ENCODE data around the gene ZFYVE27. TPM values are rescaled to one million over a fixed set of nuclear protein-coding genes. Genes with fewer than 3 reads are reported as not detected.

The ZFYVE27 gene
- total RNA-seq, 2 donors from 2014 or later = 14.8 to 32.6 TPM

- no peak for TF ChIP-seq POLR2A (IDR thresholded peaks at IDR 0.05)
- TF ChIP-seq, protein P1, sequence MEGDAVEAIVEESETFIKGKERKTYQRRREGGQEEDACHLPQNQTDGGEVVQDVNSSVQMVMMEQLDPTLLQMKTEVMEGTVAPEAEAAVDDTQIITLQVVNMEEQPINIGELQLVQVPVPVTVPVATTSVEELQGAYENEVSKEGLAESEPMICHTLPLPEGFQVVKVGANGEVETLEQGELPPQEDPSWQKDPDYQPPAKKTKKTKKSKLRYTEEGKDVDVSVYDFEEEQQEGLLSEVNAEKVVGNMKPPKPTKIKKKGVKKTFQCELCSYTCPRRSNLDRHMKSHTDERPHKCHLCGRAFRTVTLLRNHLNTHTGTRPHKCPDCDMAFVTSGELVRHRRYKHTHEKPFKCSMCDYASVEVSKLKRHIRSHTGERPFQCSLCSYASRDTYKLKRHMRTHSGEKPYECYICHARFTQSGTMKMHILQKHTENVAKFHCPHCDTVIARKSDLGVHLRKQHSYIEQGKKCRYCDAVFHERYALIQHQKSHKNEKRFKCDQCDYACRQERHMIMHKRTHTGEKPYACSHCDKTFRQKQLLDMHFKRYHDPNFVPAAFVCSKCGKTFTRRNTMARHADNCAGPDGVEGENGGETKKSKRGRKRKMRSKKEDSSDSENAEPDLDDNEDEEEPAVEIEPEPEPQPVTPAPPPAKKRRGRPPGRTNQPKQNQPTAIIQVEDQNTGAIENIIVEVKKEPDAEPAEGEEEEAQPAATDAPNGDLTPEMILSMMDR (IDR thresholded peaks at IDR 0.05) = no peak
- no peaks in the 10 kb centered on the region for H3K9me3 ChIP-seq
- ATAC-seq (no peak), DNase-seq (no peak)
- H3K4me1 ChIP-seq = peaks cover 28% of the 10 kb centered on the region
- no peak overlapping the region for H3K27ac ChIP-seq
- 69 to 88% methylated on average over 12 of the region's 12 CpGs for WGBS, 2 donors
- H3K27me3 ChIP-seq = no peaks in the 10 kb centered on the region
- intact Hi-C loops (cut with DNase I) = loop anchor here (10.0 kb wide), 1 partner anchor 147 kb away; the partner anchor contains the start of gene ANKRD2
- H3K4me3 ChIP-seq = no peak overlapping the region
- no peaks in the 10 kb centered on the region for H3K36me3 ChIP-seq (replicated peaks in 1 of 2; ENCODE audit: insufficient read depth in 1 of 2, low read depth in 2 of 2)
Measured at GRCh38 chr10:97721871-97722780, 14.8 kb upstream of the ZFYVE27 start.

DNA sequence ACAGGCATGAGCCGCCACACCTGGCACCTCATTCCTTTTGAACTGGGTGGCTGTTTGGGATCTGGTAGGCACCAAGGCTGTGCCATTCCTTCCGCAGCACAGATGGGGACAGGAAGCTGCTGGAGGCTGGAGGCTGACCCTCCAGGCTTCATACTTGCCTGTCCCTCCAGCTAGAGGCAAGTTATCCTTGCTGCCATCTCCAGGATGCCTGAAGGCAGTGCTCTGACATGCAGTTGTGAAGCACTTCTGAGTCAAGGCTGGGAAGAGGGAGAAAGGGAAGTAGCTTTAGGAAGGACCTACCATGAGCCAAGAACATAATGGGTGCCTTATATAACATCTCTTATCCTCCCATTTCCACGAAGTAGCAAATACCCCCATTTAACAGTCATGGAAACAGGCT lies 13.9 kb upstream of the ZFYVE27 start:
- Histone ChIP-seq H3K4me3 (no peak overlapping the region), H3K27ac (no peak overlapping the region), H3K36me3 (replicated peaks in 1 of 2; ENCODE audit: insufficient read depth in 1 of 2, low read depth in 2 of 2) (no peaks in the 10 kb centered on the region), H3K27me3 (no peaks in the 10 kb centered on the region), H3K4me1 (peaks cover 22% of the 10 kb centered on the region), H3K9me3 (no peaks in the 10 kb centered on the region)
- intact Hi-C loops (cut with DNase I) = loop anchor here (10.0 kb wide), 1 partner anchor 148 kb away; the partner anchor contains the start of gene ANKRD2
- no peak for ATAC-seq
- WGBS, 2 donors = 65 to 82% methylated on average over 3 of the region's 3 CpGs
- no peak for DNase-seq
- TF ChIP-seq POLR2A (IDR thresholded peaks at IDR 0.05) = no peak
- TF ChIP-seq, protein P1 (IDR thresholded peaks at IDR 0.05) = no peak

DNA sequence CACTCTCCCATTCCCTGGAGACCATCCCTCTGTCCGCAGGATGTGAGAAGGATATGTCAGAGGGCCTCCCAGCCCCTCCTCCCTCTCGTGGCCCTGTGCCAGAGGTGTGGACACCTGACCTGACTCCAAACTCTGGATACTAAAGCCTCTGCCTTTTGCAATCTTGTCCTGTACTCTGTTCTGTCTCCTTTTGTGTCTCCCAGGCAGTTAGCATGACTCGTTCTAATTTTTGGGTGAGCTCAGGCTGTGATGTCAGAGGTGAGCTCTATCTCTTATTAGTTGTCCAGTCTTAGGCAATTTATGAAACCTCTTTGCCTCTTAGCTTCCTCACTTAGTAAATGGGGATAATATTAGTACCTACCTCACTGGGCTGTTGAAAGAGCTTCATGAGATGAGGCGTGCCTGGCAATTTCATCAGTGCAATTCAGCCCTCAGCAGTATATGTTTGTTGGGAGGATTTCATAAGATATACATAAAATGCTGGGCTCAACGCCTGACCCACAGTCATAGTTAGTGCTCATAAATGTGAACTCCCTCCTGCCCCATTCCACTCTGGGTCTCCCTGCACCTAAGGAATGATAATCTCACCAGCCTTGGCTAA lies 12.5 kb upstream of the ZFYVE27 start:
- no peaks in the 10 kb centered on the region for H3K9me3 ChIP-seq
- WGBS, 2 donors = 47 to 51% methylated on average over 5 of the region's 5 CpGs
- TF ChIP-seq POLR2A (IDR thresholded peaks at IDR 0.05) = no peak
- TF ChIP-seq, protein P1 (IDR thresholded peaks at IDR 0.05) = no peak
- intact Hi-C loops (cut with DNase I) = loop anchor here (10.0 kb wide), 1 partner anchor 150 kb away; the partner anchor contains the start of gene ANKRD2
- H3K27me3 ChIP-seq = no peaks in the 10 kb centered on the region
- no peak overlapping the region for H3K4me3 ChIP-seq
- H3K27ac ChIP-seq = no peak overlapping the region
- ATAC-seq = no peak
- H3K36me3 ChIP-seq (replicated peaks in 1 of 2; ENCODE audit: insufficient read depth in 1 of 2, low read depth in 2 of 2) = no peaks in the 10 kb centered on the region
- H3K4me1 ChIP-seq = peaks cover 8% of the 10 kb centered on the region
- DNase-seq = no peak

GRCh38 chr10:97726636-97727178 lies 10.2 kb upstream of the ZFYVE27 start:
- peak; percentile 68 for ATAC-seq
- H3K4me1 ChIP-seq = peaks cover 6% of the 10 kb centered on the region

More at GRCh38 chr10:97726636-97727178, 10.2 kb upstream of the ZFYVE27 start:
- intact Hi-C loops (cut with DNase I) = loop anchor here (10.0 kb wide), 1 partner anchor 152 kb away; the partner anchor contains the start of gene ANKRD2
- DNase-seq = peak in 3 of 4 donors; percentile 19 to 33 (median 23)
- no peak overlapping the region for H3K4me3 ChIP-seq
- H3K27ac ChIP-seq = peak overlapping the region; percentile 16 to 54 (median 36)
- H3K9me3 ChIP-seq = no peaks in the 10 kb centered on the region
- TF ChIP-seq POLR2A (IDR thresholded peaks at IDR 0.05) = no peak
- TF ChIP-seq, protein P1 (IDR thresholded peaks at IDR 0.05) = no peak
- WGBS, 2 donors = 32 to 42% methylated on average over 8 of the region's 8 CpGs
- no peaks in the 10 kb centered on the region for H3K27me3 ChIP-seq
- H3K36me3 ChIP-seq (replicated peaks in 1 of 2; ENCODE audit: insufficient read depth in 1 of 2, low read depth in 2 of 2) = no peaks in the 10 kb centered on the region

All from body of pancreas (tissue), 4 donors.